Measurements from ENCODE around the gene MRPS6.

GRCh38 chr21:34158866-34159835, 85.8 kb downstream of the MRPS6 start:
- TF ChIP-seq, protein P1, sequence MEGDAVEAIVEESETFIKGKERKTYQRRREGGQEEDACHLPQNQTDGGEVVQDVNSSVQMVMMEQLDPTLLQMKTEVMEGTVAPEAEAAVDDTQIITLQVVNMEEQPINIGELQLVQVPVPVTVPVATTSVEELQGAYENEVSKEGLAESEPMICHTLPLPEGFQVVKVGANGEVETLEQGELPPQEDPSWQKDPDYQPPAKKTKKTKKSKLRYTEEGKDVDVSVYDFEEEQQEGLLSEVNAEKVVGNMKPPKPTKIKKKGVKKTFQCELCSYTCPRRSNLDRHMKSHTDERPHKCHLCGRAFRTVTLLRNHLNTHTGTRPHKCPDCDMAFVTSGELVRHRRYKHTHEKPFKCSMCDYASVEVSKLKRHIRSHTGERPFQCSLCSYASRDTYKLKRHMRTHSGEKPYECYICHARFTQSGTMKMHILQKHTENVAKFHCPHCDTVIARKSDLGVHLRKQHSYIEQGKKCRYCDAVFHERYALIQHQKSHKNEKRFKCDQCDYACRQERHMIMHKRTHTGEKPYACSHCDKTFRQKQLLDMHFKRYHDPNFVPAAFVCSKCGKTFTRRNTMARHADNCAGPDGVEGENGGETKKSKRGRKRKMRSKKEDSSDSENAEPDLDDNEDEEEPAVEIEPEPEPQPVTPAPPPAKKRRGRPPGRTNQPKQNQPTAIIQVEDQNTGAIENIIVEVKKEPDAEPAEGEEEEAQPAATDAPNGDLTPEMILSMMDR (IDR thresholded peaks at IDR 0.05), result no peak
- no peak for TF ChIP-seq EP300 (IDR thresholded peaks at IDR 0.05)
- TF ChIP-seq POLR2A (IDR thresholded peaks at IDR 0.05), result no peak
